Measurements from ENCODE around the gene SLC25A42. TPM values are rescaled to one million over a fixed set of nuclear protein-coding genes. Genes with fewer than 3 reads are reported as not detected.
"Not testable (repeated sequence)": the region's sequence is repeated elsewhere in the genome, so short reads cannot be mapped to it uniquely, and the experiment has no call there.

Gene SLC25A42
- total RNA-seq (2021) (3.5 and 4.5 TPM in 2 replicates), Bru-seq, nascent RNA (percentile 41 among the genes with signal in this experiment), BruChase-seq, experiment 1, labeled RNA remaining after a 2-hour chase (percentile 47 among the genes with signal in this experiment), BruChase-seq, experiment 2, labeled RNA remaining after a 6-hour chase (percentile 55 among the genes with signal in this experiment)
- long read RNA-seq, transcript SLC25A42-201 (8 exons, 3,120 nt) = major isoform, 6 of 17 reads
- long read RNA-seq, partial matches to known transcripts = 6 of 17 reads
- long read RNA-seq, other reads (novel, unspliced or antisense) = 4 of 17 reads

GRCh38 chr19:19063183-19064097, at the start of gene SLC25A42:
SLC25A42 (plus strand) TSS chr19:19063994; CDS start chr19:19096125, 32,131 bp downstream.
- H3K27me3 ChIP-seq (replicated peaks; ENCODE audit: insufficient read depth, low read depth, low read length, poor library complexity) = no peaks in the 10 kb centered on the region
- CTCF ChIA-PET = interaction anchor here (0.6 kb wide), 1 partner anchor 169 kb away, joined by 3 read pairs; no protein-coding TSS in a partner anchor
- H3K36me3 ChIP-seq (ENCODE audit: insufficient read depth, low read length, poor library complexity, severe bottlenecking) = no peaks in the 10 kb centered on the region
- intact Hi-C loops (cut with micrococcal nuclease; ENCODE audit: unreplicated experiment) = no loop called here
- peaks cover 36% of the 10 kb centered on the region for H3K4me1 ChIP-seq (ENCODE audit: insufficient read depth, low read length, poor library complexity, severe bottlenecking)
- TF ChIP-seq CTCF (conservative IDR thresholded peaks at IDR 0.05; ENCODE audit: low read depth, low read length) (no peak), EZH2 (IDR thresholded peaks at IDR 0.05; ENCODE audit: borderline replicate concordance, low read depth, low read length, poor library complexity, severe bottlenecking) (no peak)
- H3K4me3 ChIP-seq (ENCODE audit: low read depth, low read length, poor library complexity, severe bottlenecking) = peak within 1 kb of the TSS; percentile 59
- H3K27ac ChIP-seq (ENCODE audit: low read depth, low read length, poor library complexity, severe bottlenecking) = peak within 1 kb of the TSS; percentile 76
- peak; percentile 100 for DNase-seq (ENCODE audit: low spot score)
- H3K9me3 ChIP-seq (ENCODE audit: low read depth, low read length, poor library complexity, severe bottlenecking) = no peaks in the 10 kb centered on the region
- POLR2A ChIA-PET (ENCODE audit: low non-redundant PET) = no interaction called here
- BruUV-seq (replicated peaks) = no TSS peak

- H3K9me3 ChIP-seq (ENCODE audit: low read depth, low read length, poor library complexity, severe bottlenecking) = no peaks in the 10 kb centered on the region
- H3K4me3 ChIP-seq (ENCODE audit: low read depth, low read length, poor library complexity, severe bottlenecking) = no peak overlapping the region
- no peaks in the 10 kb centered on the region for H3K27me3 ChIP-seq (replicated peaks; ENCODE audit: insufficient read depth, low read depth, low read length, poor library complexity)
- peaks cover 77% of the 10 kb centered on the region for H3K36me3 ChIP-seq (ENCODE audit: insufficient read depth, low read length, poor library complexity, severe bottlenecking)
- no TSS peak for BruUV-seq (replicated peaks)
- TF ChIP-seq CTCF (conservative IDR thresholded peaks at IDR 0.05; ENCODE audit: low read depth, low read length) (no peak), EZH2 (IDR thresholded peaks at IDR 0.05; ENCODE audit: borderline replicate concordance, low read depth, low read length, poor library complexity, severe bottlenecking) (no peak)
- intact Hi-C loops (cut with micrococcal nuclease; ENCODE audit: unreplicated experiment) = no loop called here
- DNase-seq (ENCODE audit: low spot score) = no peak
- no peaks in the 10 kb centered on the region for H3K4me1 ChIP-seq (ENCODE audit: insufficient read depth, low read length, poor library complexity, severe bottlenecking)
- no peak overlapping the region for H3K27ac ChIP-seq (ENCODE audit: low read depth, low read length, poor library complexity, severe bottlenecking)
- ChIA-PET POLR2A (ENCODE audit: low non-redundant PET) (no interaction called here), CTCF (interaction anchor here (0.6 kb wide), 1 partner anchor 74 kb away, joined by 3 read pairs; no protein-coding TSS in a partner anchor)
These were observed 42.7 kb upstream of the SLC25A42 start for GRCh38 chr19:19021115-19021514.

GRCh38 chr19:19022380-19022961, 41.3 kb upstream of the SLC25A42 start:
- H3K9me3 ChIP-seq (ENCODE audit: low read depth, low read length, poor library complexity, severe bottlenecking) = no peaks in the 10 kb centered on the region
- ChIA-PET POLR2A (ENCODE audit: low non-redundant PET) (no interaction called here), CTCF (no interaction called here)
- intact Hi-C loops (cut with micrococcal nuclease; ENCODE audit: unreplicated experiment) = no loop called here
- DNase-seq (ENCODE audit: low spot score) = no peak
- no peak overlapping the region for H3K4me3 ChIP-seq (ENCODE audit: low read depth, low read length, poor library complexity, severe bottlenecking)
- no peaks in the 10 kb centered on the region for H3K27me3 ChIP-seq (replicated peaks; ENCODE audit: insufficient read depth, low read depth, low read length, poor library complexity)
- H3K36me3 ChIP-seq (ENCODE audit: insufficient read depth, low read length, poor library complexity, severe bottlenecking) = peaks cover 77% of the 10 kb centered on the region
- BruUV-seq (replicated peaks) = no TSS peak
- no peak overlapping the region for H3K27ac ChIP-seq (ENCODE audit: low read depth, low read length, poor library complexity, severe bottlenecking)
- H3K4me1 ChIP-seq (ENCODE audit: insufficient read depth, low read length, poor library complexity, severe bottlenecking) = no peaks in the 10 kb centered on the region
- TF ChIP-seq CTCF (conservative IDR thresholded peaks at IDR 0.05; ENCODE audit: low read depth, low read length) (no peak), EZH2 (IDR thresholded peaks at IDR 0.05; ENCODE audit: borderline replicate concordance, low read depth, low read length, poor library complexity, severe bottlenecking) (no peak)

GRCh38 chr19:19023376-19023775, 40.4 kb upstream of the SLC25A42 start:
- POLR2A ChIA-PET (ENCODE audit: low non-redundant PET); BruUV-seq (replicated peaks); DNase-seq (ENCODE audit: low spot score); CTCF ChIA-PET; intact Hi-C loops (cut with micrococcal nuclease; ENCODE audit: unreplicated experiment); H3K27me3 ChIP-seq (replicated peaks; ENCODE audit: insufficient read depth, low read depth, low read length, poor library complexity); H3K4me1 ChIP-seq (ENCODE audit: insufficient read depth, low read length, poor library complexity, severe bottlenecking); H3K9me3 ChIP-seq (ENCODE audit: low read depth, low read length, poor library complexity, severe bottlenecking); H3K4me3 ChIP-seq (ENCODE audit: low read depth, low read length, poor library complexity, severe bottlenecking); H3K27ac ChIP-seq (ENCODE audit: low read depth, low read length, poor library complexity, severe bottlenecking): not testable (repeated sequence)
- peaks cover 77% of the 10 kb centered on the region for H3K36me3 ChIP-seq (ENCODE audit: insufficient read depth, low read length, poor library complexity, severe bottlenecking)

Measured in A673 (cell line).